ENCODE results near the gene SPRYD3.

Gene SPRYD3

DNA sequence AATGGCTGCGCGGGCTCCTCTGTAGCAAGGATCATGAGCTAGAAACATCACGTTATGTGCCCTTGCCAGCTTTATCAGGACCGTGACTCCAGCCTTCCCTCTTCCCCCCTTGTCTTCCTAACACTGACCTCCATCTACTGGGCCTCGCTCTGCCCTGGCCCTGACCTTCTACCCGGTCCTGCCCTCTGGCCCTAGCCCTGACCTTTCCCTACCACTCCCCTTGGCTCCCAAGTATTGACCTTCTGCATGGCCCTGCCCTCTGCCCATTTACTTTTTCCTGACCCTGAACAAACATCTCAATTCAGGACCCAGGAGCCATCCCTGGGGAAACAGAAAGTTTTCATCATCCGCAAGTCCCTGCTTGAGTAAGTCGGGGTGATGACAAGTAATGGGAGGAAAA lies 26.1 kb upstream of the SPRYD3 start:
- TF ChIP-seq NFIC (IDR thresholded peaks at IDR 0.05) (no peak), TCF12 (IDR thresholded peaks at IDR 0.05; ENCODE audit: low read depth) (no peak), RAD21 (IDR thresholded peaks at IDR 0.05; ENCODE audit: low read depth) (no peak), EGR1 (IDR thresholded peaks at IDR 0.05) (no peak), CREB1 (IDR thresholded peaks at IDR 0.05; ENCODE audit: low read depth) (no peak), CEBPB (IDR thresholded peaks at IDR 0.05) (no peak), FOXM1 (IDR thresholded peaks at IDR 0.05; ENCODE audit: borderline replicate concordance, low read depth) (no peak), TAF1 (IDR thresholded peaks at IDR 0.05; ENCODE audit: low read depth) (no peak)
- TF ChIP-seq, protein P1, sequence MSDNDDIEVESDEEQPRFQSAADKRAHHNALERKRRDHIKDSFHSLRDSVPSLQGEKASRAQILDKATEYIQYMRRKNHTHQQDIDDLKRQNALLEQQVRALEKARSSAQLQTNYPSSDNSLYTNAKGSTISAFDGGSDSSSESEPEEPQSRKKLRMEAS (IDR thresholded peaks at IDR 0.05): no peak
- TF ChIP-seq, protein P2, sequence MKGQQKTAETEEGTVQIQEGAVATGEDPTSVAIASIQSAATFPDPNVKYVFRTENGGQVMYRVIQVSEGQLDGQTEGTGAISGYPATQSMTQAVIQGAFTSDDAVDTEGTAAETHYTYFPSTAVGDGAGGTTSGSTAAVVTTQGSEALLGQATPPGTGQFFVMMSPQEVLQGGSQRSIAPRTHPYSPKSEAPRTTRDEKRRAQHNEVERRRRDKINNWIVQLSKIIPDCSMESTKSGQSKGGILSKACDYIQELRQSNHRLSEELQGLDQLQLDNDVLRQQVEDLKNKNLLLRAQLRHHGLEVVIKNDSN (IDR thresholded peaks at IDR 0.05): no peak
- TF ChIP-seq, protein P3, sequence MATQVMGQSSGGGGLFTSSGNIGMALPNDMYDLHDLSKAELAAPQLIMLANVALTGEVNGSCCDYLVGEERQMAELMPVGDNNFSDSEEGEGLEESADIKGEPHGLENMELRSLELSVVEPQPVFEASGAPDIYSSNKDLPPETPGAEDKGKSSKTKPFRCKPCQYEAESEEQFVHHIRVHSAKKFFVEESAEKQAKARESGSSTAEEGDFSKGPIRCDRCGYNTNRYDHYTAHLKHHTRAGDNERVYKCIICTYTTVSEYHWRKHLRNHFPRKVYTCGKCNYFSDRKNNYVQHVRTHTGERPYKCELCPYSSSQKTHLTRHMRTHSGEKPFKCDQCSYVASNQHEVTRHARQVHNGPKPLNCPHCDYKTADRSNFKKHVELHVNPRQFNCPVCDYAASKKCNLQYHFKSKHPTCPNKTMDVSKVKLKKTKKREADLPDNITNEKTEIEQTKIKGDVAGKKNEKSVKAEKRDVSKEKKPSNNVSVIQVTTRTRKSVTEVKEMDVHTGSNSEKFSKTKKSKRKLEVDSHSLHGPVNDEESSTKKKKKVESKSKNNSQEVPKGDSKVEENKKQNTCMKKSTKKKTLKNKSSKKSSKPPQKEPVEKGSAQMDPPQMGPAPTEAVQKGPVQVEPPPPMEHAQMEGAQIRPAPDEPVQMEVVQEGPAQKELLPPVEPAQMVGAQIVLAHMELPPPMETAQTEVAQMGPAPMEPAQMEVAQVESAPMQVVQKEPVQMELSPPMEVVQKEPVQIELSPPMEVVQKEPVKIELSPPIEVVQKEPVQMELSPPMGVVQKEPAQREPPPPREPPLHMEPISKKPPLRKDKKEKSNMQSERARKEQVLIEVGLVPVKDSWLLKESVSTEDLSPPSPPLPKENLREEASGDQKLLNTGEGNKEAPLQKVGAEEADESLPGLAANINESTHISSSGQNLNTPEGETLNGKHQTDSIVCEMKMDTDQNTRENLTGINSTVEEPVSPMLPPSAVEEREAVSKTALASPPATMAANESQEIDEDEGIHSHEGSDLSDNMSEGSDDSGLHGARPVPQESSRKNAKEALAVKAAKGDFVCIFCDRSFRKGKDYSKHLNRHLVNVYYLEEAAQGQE (IDR thresholded peaks at IDR 0.05; ENCODE audit: low read depth): no peak

DNA sequence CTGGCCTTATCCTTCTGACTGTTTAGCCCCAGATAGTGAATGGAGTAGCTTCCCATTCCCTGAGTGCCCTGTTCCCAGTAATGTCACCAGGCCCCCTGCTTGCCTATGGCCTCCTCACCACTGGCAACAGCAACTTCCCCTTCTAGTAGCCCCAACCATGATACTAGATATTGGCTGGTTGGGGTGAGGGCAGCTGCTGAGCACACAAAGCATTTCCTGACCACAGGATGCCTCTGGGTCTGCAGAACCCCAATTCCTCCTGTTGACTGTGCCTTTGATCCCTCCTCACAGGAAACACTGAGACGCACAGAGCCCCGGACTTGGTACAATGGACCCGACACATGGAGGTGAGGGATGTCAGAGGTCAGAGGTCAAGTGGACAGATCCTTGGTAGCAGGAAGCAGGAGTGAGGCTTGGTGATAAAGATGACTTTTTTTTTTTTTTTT lies 24.7 kb upstream of the SPRYD3 start:
- TF ChIP-seq NFIC (IDR thresholded peaks at IDR 0.05) (no peak), EGR1 (IDR thresholded peaks at IDR 0.05) (no peak), TCF12 (IDR thresholded peaks at IDR 0.05; ENCODE audit: low read depth) (no peak), FOXM1 (IDR thresholded peaks at IDR 0.05; ENCODE audit: borderline replicate concordance, low read depth) (no peak), CEBPB (IDR thresholded peaks at IDR 0.05) (no peak), TAF1 (IDR thresholded peaks at IDR 0.05; ENCODE audit: low read depth) (no peak), EP300 (IDR thresholded peaks at IDR 0.05; ENCODE audit: borderline replicate concordance) (no peak), ZBTB7A (IDR thresholded peaks at IDR 0.05; ENCODE audit: low read depth) (no peak), RAD21 (IDR thresholded peaks at IDR 0.05; ENCODE audit: low read depth) (no peak), TEAD4 (IDR thresholded peaks at IDR 0.05) (no peak), CREB1 (IDR thresholded peaks at IDR 0.05; ENCODE audit: low read depth) (no peak), YY1 (IDR thresholded peaks at IDR 0.05; ENCODE audit: low read depth) (no peak)
- TF ChIP-seq, protein P2 (IDR thresholded peaks at IDR 0.05): no peak
- TF ChIP-seq, protein P1 (IDR thresholded peaks at IDR 0.05): no peak
- TF ChIP-seq, protein P3 (IDR thresholded peaks at IDR 0.05; ENCODE audit: low read depth): no peak

DNA sequence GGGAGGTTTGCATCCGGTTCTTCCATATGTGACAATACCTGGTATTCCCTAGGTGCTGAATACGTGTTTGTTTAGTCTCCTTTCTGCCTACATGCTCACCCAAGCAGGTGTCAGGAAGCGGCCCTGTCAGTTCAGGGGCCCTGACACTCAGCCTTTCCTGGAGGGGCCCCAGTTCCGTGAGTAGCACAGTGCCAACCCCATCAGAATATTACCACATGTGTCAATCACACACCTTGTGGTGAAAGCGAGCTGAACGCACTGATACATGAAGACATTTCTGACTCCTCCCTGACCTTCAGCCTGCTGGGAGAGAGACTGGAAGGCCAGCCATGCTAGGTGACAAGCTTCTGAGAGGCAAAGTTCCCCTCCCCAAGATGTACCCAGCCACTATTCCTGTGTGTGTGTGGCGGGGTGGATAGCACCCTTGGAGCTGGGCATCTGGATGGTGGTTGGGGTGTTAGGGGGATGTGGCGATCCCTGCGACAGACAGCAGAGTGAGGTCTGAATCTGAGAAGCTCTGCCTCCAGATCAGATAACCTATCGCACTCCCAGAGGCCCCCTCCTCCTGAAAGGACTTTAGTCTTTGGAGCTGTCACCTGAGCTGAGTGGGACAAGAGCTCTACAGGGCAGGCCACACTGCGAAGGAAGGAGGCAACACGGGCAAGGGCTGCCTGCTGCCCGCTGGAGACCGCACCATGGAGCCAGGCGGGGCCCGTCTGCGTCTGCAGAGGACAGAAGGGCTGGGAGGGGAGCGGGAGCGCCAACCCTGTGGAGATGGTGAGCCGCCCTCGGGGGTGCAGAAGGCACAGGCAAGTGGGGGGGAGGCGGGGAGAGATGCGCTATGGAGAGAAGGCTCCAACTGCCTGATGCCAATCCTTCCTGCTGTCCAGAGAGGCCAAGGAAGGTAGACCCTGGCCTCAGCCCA lies 24.0 kb upstream of the SPRYD3 start, which contains the start of gene SOAT2:
TSS of gene SOAT2 (plus strand) at position 604 of the 925 bp plus-strand sequence. CDS start at position 696, 92 bp downstream.
- no peak for TF ChIP-seq RAD21 (IDR thresholded peaks at IDR 0.05; ENCODE audit: low read depth)
- TF ChIP-seq ZBTB7A (IDR thresholded peaks at IDR 0.05; ENCODE audit: low read depth): no peak
- no peak for TF ChIP-seq FOXM1 (IDR thresholded peaks at IDR 0.05; ENCODE audit: borderline replicate concordance, low read depth)
- no peak for TF ChIP-seq TAF1 (IDR thresholded peaks at IDR 0.05; ENCODE audit: low read depth)
- TF ChIP-seq, protein P1 (IDR thresholded peaks at IDR 0.05): no peak
- TF ChIP-seq CREB1 (IDR thresholded peaks at IDR 0.05; ENCODE audit: low read depth): no peak

DNA sequence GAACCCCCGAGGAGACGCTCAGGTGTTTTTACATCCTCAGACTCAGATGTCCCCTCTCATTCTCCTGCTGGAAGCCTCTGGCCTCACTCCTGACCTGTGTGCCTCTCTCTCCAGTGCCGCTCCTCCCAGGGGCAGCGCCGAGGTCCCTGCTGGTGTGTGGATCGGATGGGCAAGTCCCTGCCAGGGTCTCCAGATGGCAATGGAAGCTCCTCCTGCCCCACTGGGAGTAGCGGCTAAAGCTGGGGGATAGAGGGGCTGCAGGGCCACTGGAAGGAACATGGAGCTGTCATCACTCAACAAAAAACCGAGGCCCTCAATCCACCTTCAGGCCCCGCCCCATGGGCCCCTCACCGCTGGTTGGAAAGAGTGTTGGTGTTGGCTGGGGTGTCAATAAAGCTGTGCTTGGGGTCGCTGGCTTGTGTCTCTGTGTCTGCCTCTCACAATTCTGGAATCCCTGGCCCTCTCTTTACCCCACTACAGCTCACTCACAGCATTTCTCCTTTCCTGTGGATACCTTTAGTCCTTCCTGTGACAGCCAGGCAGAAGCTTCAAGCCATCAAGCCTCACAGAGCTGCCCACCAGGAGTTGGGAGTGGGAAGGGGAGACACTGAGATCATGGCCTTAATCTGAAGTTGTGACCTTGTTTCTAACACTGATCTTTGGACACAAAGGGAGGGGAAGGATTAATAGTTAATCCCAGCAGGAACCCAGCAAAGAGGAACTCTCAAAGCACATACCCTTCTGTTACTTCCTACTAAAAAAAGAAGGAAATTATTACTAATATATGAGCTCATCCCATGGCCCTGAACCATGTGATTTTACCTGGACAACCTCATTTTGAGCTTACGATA lies 23.0 kb upstream of the SPRYD3 start:
- TF ChIP-seq, protein P3 (IDR thresholded peaks at IDR 0.05; ENCODE audit: low read depth): no peak
- TF ChIP-seq TAF1 (IDR thresholded peaks at IDR 0.05; ENCODE audit: low read depth): no peak
- TF ChIP-seq, protein P2 (IDR thresholded peaks at IDR 0.05): no peak
- no peak for TF ChIP-seq EGR1 (IDR thresholded peaks at IDR 0.05)
- no peak for TF ChIP-seq ZBTB7A (IDR thresholded peaks at IDR 0.05; ENCODE audit: low read depth)
- TF ChIP-seq TCF12 (IDR thresholded peaks at IDR 0.05; ENCODE audit: low read depth): no peak
- TF ChIP-seq RAD21 (IDR thresholded peaks at IDR 0.05; ENCODE audit: low read depth): no peak
- no peak for TF ChIP-seq YY1 (IDR thresholded peaks at IDR 0.05; ENCODE audit: low read depth)

All from Ishikawa (cell line).